NT2/D1 (cell line): ENCODE results near the gene ACLY.

Source experiments
- SUZ12 ChIP-seq: IDR thresholded peaks from 2 replicates; pipeline ENCODE4 v1.6.1; 2011; ENCODE audit not compliant: insufficient read length, insufficient read depth; ENCODE audit errors: extremely low read depth
- YY1 ChIP-seq: IDR thresholded peaks from 2 replicates; pipeline ENCODE4 v1.6.1; 2011; ENCODE audit not compliant: insufficient read length, insufficient read depth
- ZNF274 ChIP-seq: IDR thresholded peaks from 2 replicates; pipeline ENCODE4 v1.6.1; 2011; ENCODE audit warnings: mild to moderate bottlenecking, low read depth, low read length

GRCh38 chr17:41818024-41818423, 100.7 kb downstream of the ACLY start:
- TF ChIP-seq SUZ12 (no peak), YY1 (no peak), ZNF274 (no peak)
